ENCODE data around the gene CSAG2.
"Not testable (repeated sequence)": the region's sequence is repeated elsewhere in the genome, so short reads cannot be mapped to it uniquely, and the experiment has no call there.

CSAG2 gene, protein sequence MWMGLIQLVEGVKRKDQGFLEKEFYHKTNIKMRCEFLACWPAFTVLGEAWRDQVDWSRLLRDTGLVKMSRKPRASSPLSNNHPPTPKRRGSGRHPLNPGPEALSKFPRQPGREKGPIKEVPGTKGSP

DNA sequence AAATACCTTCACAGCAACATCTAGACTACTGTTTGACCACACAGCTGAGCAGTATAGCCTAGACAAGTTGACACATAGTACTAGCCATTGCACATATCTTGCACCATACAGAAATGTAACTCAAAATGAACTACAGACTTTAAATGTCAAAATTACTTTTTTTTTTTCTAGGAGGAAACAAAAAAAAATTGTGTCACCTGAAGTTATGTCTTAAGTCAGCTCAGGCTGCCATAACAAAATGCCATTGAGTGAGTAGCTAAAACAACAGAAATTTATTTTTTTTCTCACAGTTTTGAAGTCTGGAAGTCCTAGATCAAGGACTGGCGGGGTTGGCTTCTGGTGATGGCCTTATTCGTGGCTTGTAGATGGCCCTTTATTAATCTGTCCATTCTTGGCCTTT is at the start of gene CSAG2:
Gene CSAG2 (minus strand): TSS at position 101 of the 400 bp plus-strand sequence. CDS start 161 bp downstream, outside the sequence.
- in situ Hi-C loops (cut with MboI; ENCODE audit: low sequenced_read_pairs) = not testable (repeated sequence)

DNA sequence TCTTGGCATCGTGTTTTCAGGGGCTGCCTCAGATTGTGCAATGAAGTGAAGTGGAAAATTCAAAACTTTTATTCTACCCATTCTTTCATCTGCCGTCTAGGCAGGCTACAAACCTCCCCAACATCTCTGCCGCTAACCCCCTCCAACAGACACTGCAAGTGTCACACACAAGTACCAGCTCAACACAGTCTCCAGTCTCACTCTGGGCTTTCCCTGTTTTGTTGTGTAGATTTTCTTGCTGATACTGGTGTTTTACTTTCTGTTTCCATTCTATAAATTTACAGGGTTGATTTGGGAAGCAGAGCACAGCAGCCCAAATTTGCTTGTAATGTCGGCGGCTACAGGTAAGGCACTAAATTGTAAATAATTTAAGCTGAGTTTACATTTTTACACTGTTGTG is 45.8 kb upstream of the CSAG2 start:
- in situ Hi-C loops (cut with MboI; ENCODE audit: low sequenced_read_pairs) = not testable (repeated sequence)

DNA sequence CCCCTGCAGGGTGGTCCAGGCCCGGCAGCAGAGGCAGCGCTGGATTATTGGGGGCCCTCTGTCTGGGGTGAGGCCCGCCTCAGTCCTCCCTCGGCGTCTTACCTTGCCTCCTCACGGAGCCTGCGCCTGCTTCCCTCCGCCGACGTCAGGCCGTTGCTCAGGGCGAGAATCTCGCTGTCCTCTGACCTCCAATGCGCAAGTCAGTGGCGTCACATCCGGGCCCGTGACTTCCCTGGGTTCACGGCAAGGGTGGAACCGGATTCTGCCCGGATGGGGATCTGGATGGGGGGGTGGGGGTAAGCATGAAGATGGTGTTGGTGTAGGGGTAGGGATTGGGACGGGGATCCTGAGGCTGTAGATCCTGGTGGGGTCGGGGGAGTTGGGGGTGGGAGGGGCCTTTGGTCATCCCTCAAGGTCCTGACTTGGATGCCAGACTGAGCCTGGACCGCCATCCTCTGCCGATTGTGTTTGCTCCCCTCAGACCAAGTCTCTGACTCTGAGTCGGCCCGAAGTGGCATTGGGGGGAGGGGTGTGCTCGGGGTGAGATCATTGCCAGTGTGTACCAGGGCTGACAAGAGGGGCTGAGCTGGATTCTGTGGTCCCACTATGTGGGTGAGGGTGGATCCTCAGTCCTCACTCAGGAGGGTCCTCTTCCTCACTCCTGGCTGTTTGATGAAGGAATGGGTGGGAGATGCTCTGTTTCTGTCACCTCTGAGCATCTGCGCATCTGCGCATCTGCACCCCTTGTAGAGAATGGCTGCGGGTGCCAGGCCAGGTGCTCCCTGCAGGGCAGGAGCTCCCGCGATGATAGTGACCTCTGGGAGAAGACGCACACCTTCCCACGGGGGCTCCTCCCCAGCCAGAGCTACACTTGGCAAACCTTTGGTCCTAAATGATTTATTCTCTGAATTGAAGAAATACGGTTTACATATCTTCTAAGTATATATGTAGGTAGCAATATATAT is 44.9 kb upstream of the CSAG2 start, which contains the start of gene MAGEA2:
Gene MAGEA2 (minus strand): TSS at position 157 of the 965 bp plus-strand sequence. CDS start 2,479 bp downstream, outside the sequence.
- in situ Hi-C loops (cut with MboI; ENCODE audit: low sequenced_read_pairs) = not testable (repeated sequence)

DNA sequence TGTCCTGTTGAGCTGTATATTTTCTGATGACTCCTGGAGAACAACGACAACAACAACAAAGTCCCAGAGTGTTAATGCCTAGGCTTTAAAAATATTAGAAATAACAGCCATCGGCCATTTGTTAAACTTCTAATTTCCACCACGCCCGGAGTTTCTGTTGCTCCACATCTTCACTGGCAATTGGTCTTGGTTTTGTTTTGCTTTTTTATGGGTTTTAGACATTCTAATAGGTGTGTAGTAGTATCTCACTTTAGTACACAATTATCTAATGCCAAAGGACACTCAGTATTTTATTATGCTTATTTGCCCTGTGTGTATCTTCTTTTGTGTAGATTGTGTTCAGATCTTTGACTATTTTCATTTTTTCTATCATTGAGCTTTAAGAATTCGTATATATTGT is 29.5 kb upstream of the CSAG2 start:
- in situ Hi-C loops (cut with MboI; ENCODE audit: low sequenced_read_pairs) = no loop called here

DNA sequence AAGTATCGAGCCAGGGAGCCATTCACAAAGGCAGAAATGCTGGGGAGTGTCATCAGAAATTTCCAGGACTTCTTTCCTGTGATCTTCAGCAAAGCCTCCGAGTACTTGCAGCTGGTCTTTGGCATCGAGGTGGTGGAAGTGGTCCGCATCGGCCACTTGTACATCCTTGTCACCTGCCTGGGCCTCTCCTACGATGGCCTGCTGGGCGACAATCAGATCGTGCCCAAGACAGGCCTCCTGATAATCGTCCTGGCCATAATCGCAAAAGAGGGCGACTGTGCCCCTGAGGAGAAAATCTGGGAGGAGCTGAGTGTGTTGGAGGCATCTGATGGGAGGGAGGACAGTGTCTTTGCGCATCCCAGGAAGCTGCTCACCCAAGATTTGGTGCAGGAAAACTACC is 27.5 kb upstream of the CSAG2 start:
- in situ Hi-C loops (cut with MboI; ENCODE audit: low sequenced_read_pairs) = not testable (repeated sequence)

DNA sequence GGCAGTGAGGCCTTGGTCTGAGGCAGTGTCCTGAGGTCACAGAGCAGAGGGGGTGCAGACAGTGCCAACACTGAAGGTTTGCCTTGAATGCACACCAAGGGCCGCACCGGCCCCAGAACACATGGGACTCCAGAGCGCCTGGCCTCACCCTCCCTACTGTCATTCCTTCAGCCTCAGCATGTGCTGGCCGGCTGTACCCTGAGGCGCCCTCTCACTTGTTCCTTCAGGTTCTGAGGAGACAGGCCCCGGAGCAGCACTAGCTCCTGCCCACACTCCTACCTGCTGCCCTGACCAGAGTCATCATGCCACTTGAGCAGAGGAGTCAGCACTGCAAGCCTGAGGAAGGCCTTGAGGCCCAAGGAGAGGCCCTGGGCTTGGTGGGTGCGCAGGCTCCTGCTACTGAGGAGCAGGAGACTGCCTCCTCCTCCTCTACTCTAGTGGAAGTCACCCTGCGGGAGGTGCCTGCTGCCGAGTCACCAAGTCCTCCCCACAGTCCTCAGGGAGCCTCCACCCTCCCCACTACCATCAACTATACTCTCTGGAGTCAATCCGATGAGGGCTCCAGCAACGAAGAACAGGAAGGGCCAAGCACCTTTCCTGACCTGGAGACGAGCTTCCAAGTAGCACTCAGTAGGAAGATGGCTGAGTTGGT is 26.9 kb upstream of the CSAG2 start:
- in situ Hi-C loops (cut with MboI; ENCODE audit: low sequenced_read_pairs) = no loop called here

DNA sequence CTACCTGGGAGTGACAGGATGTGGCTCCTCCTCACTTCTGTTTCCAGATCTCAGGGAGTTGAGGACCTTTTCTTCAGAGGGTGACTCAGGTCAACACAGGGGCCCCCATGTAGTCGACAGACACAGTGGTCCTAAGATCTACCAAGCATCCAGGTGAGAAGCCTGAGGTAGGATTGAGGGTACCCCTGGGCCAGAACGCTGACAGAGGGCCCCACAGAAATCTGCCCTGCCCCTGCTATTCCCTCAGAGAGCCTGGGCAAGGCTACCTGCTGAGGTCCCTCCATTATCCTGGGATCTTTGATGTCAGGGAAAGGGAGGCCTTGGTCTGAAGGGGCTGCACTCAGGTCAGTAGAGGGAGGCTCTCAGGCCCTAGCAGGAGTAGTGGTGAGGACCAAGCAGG is 26.0 kb upstream of the CSAG2 start:
- in situ Hi-C loops (cut with MboI; ENCODE audit: low sequenced_read_pairs) = no loop called here

DNA sequence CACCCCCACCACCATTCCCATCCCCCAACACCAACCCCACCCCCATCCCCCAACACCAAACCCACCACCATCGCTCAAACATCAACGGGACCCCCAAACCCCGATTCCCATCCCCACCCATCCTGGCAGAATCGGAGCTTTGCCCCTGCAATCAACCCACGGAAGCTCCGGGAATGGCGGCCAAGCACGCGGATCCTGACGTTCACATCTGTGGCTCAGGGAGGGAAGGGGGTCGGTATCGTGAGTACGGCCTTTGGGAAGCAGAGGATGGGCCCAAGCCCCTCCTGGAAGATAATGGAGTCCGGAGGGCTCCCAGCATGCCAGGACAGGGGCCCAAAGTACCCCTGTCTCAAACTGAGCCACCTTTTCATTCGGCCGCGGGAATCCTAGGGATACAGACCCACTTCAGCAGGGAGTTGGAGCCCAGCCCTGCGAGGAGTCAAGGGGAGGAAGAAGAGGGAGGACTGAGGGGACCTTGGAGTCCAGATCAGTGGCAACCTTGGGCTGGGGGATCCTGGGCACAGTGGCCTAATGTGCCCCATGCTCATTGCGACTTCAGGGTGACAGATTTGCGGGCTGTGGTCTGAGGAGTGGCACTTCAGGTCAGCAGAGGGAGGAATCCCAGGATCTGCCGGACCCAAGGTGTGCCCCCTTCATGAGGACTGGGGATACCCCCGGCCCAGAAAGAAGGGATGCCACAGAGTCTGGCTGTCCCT is 25.2 kb upstream of the CSAG2 start:
- in situ Hi-C loops (cut with MboI; ENCODE audit: low sequenced_read_pairs) = not testable (repeated sequence)

DNA sequence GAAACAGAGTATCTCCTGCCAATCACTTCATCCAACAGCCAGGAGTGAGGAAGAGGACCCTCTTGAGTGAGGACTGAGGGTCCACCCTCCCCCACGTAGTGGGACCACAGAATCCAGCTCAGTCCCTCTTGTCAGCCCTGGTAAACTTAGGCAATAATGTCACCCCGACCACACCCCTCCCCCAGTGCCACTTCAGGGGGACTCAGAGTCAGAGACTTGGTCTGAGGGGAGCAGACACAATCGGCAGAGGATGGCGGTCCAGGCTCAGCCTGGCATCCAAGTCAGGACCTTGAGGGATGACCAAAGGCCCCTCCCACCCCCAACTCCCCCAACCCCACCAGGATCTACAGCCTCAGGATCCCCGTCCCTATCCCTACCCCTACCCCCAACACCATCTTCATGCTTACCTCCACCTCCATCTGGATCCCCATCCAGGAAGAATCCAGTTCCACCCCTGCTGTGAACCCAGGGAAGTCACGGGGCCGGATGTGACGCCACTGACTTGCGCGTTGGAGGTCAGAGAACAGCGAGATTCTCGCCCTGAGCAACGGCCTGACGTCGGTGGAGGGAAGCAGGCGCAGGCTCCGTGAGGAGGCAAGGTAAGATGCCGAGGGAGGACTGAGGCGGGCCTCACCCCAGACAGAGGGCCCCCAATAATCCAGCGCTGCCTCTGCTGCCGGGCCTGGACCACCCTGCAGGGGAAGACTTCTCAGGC is 24.3 kb upstream of the CSAG2 start, which contains the start of the genes CSAG1 and MAGEA12:
Gene CSAG1 (minus strand): TSS at position 461 of the 715 bp plus-strand sequence. CDS start 1,261 bp downstream, outside the sequence.
Gene MAGEA12 (plus strand): TSS at position 497 of the 715 bp plus-strand sequence. CDS start 2,405 bp downstream, outside the sequence.
- in situ Hi-C loops (cut with MboI; ENCODE audit: low sequenced_read_pairs) = no loop called here

DNA sequence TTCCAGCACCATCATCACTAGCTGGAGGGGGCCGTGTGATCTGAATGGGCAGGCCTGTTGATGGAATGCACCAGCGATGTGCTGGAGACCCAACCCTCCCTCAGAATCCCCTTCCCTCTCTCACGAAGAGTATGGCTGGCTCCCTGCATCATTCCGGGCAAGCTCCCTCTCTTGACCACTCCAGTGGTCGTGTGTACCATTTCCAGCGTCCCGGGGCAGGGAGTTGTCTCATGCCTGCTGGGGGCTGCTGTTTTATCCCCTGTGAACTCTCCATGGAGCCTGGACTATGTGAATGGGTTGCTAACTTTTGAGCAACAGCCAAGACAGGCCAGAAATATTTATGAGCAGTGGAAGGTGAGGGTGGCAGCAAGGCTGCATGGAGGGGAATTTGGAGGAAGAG is 16.3 kb upstream of the CSAG2 start:
- in situ Hi-C loops (cut with MboI; ENCODE audit: low sequenced_read_pairs) = no loop called here

DNA sequence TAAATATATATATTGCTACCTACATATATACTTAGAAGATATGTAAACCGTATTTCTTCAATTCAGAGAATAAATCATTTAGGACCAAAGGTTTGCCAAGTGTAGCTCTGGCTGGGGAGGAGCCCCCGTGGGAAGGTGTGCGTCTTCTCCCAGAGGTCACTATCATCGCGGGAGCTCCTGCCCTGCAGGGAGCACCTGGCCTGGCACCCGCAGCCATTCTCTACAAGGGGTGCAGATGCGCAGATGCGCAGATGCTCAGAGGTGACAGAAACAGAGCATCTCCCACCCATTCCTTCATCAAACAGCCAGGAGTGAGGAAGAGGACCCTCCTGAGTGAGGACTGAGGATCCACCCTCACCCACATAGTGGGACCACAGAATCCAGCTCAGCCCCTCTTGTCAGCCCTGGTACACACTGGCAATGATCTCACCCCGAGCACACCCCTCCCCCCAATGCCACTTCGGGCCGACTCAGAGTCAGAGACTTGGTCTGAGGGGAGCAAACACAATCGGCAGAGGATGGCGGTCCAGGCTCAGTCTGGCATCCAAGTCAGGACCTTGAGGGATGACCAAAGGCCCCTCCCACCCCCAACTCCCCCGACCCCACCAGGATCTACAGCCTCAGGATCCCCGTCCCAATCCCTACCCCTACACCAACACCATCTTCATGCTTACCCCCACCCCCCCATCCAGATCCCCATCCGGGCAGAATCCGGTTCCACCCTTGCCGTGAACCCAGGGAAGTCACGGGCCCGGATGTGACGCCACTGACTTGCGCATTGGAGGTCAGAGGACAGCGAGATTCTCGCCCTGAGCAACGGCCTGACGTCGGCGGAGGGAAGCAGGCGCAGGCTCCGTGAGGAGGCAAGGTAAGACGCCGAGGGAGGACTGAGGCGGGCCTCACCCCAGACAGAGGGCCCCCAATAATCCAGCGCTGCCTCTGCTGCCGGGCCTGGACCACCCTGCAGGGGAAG is 5.0 kb upstream of the CSAG2 start, which contains the start of gene MAGEA2B:
Gene MAGEA2B (plus strand): TSS at position 814 of the 973 bp plus-strand sequence. CDS start 2,479 bp downstream, outside the sequence.
- in situ Hi-C loops (cut with MboI; ENCODE audit: low sequenced_read_pairs) = not testable (repeated sequence)

DNA sequence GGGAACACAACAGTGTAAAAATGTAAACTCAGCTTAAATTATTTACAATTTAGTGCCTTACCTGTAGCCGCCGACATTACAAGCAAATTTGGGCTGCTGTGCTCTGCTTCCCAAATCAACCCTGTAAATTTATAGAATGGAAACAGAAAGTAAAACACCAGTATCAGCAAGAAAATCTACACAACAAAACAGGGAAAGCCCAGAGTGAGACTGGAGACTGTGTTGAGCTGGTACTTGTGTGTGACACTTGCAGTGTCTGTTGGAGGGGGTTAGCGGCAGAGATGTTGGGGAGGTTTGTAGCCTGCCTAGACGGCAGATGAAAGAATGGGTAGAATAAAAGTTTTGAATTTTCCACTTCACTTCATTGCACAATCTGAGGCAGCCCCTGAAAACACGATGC is 4.1 kb upstream of the CSAG2 start:
- in situ Hi-C loops (cut with MboI; ENCODE audit: low sequenced_read_pairs) = not testable (repeated sequence)

DNA sequence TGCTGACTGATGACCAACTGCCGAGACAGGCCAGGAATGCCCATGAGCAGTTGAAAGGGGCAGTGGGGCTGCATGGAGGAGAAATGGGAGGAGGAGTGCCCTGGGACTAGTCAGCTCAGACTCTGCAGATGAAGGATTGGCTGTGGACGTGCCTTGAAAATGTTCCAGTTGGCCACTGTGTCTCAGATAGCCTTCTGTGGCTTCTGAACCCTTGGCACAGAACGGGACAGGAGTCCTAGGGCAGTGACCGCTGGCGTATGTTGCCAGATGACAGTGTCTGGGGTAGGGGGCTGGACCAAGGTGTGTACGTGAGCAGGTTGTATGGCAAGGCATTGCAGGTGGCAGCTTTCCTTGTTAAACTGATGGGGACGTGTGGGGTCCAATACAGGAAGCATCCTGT is 2.6 kb downstream of the CSAG2 start:
- in situ Hi-C loops (cut with MboI; ENCODE audit: low sequenced_read_pairs) = not testable (repeated sequence)

DNA sequence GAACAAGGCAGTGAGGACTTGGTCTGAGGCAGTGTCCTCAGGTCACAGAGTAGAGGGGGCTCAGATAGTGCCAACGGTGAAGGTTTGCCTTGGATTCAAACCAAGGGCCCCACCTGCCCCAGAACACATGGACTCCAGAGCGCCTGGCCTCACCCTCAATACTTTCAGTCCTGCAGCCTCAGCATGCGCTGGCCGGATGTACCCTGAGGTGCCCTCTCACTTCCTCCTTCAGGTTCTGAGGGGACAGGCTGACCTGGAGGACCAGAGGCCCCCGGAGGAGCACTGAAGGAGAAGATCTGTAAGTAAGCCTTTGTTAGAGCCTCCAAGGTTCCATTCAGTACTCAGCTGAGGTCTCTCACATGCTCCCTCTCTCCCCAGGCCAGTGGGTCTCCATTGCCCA is 8.7 kb downstream of the CSAG2 start:
- in situ Hi-C loops (cut with MboI; ENCODE audit: low sequenced_read_pairs) = not testable (repeated sequence)

DNA sequence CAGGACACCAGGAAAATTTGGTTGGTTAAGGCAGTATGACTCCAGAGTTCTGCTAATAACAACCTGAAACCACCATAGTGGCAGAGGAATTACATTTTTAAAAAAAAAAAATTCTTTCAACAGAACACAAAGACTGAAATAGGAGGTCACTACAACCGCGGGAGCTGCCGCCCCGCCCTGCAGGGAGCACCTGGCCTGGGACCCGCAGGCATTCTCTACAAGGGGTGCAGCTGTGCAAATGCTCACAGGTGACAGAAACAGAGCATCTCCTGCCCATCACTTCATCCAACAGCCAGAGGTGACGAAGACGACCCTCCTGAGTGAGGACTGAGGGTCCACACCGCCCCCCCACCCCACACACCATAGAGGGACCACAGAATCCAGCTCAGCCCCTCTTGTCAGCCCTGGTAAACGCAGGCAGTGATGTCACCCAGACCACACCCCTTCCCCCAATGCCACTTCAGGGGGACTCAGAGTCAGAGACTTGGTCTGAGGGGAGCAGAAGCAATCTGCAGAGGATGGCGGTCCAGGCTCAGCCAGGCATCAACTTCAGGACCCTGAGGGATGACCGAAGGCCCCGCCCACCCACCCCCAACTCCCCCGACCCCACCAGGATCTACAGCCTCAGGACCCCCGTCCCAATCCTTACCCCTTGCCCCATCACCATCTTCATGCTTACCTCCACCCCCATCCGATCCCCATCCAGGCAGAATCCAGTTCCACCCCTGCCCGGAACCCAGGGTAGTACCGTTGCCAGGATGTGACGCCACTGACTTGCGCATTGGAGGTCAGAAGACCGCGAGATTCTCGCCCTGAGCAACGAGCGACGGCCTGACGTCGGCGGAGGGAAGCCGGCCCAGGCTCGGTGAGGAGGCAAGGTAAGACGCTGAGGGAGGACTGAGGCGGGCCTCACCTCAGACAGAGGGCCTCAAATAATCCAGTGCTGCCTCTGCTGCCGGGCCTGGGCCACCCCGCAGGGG is 10.8 kb downstream of the CSAG2 start, which contains the start of gene MAGEA3:
Gene MAGEA3 (plus strand): TSS at position 843 of the 980 bp plus-strand sequence. CDS start 2,039 bp downstream, outside the sequence.
- in situ Hi-C loops (cut with MboI; ENCODE audit: low sequenced_read_pairs) = not testable (repeated sequence)

DNA sequence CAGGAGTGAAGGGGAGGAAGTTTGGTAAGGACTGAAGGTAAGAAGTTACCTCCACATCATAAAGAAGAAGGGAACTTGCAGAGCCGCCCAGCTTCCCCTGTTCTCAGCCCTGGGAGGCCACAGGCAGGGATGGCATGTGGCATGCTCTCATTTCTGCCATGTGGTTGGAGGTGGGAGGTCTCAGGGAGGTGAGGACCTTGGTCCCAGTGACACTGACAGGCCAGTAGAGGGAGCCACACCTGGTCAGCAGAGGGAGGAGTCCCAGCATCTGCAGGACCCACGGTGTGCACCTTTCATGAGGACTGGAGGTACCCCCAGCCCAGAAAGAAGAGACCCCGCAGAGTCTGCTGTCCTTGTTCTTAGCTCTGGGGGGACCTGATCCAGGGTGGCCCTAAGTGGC is 28.1 kb downstream of the CSAG2 start:
- in situ Hi-C loops (cut with MboI; ENCODE audit: low sequenced_read_pairs) = not testable (repeated sequence)

DNA sequence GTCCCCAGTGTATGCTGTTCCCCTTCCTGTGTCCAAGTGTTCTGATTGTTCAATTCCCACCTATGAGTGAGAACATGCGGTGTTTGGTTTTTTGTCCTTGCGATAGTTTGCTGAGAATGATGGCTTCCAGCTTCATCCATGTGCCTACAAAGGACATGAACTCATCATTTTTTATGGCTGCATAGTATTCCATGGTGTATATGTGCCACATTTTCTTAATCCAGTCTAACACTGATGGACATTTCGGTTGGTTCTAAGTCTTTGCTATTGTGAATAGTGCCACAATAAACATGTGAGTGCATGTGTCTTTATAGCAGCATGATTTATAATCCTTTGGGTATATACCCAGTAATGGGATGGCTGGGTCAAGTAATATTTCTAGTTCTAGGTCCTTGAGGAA is 34.4 kb downstream of the CSAG2 start:
- in situ Hi-C loops (cut with MboI; ENCODE audit: low sequenced_read_pairs) = not testable (repeated sequence)

Data from HL-60/S4 (cell line).